Common myeloid progenitor, CD34-positive (primary cell): ENCODE data around the gene TBC1D3B.
"Not testable (repeated sequence)": the region's sequence is repeated elsewhere in the genome, so short reads cannot be mapped to it uniquely, and the experiment has no call there.

Source experiments
- CTCF ChIA-PET: fragments of 350-600 bp; sonication (Branson Sonifier 250); formaldehyde crosslinking; loops from one replicate; lab custom pipeline; 2021; ENCODE audit warnings: antibody characterized with exemption; lab: Charles Lee
- POLR2A ChIA-PET: fragments of 350-600 bp; sonication (Branson Sonifier 250); formaldehyde crosslinking; loops from one replicate; lab custom pipeline; 2021; ENCODE audit warnings: antibody characterized with exemption; lab: Charles Lee
- DNase-seq, 3 donors: peaks; one replicate each; pipeline versions ENCODE4 v3.0.0 to v3.0.0-alpha.2; 2013
- H3K27ac ChIP-seq, 2 experiments: 1 replicate in 1 of 2; 2 replicates in 1 of 2; pipeline ENCODE4 v1.7.0; 2013; ENCODE audit warnings: inconsistent platforms in 2 of 2, low read length in 2 of 2, mild to moderate bottlenecking in 2 of 2, low read depth in 1 of 2, moderate library complexity in 1 of 2; ENCODE audit not compliant: severe bottlenecking in 2 of 2, insufficient read depth in 1 of 2, poor library complexity in 1 of 2
- H3K27me3 ChIP-seq, 5 experiments: replicated peaks in 2 of 5; 1 replicate in 3 of 5; 2 replicates in 2 of 5; pipeline versions ENCODE4 v1.6.1 to v1.7.0; 2013; ENCODE audit warnings: low read length in 4 of 5, mild to moderate bottlenecking in 2 of 5, moderate library complexity in 2 of 5, inconsistent platforms in 1 of 5; ENCODE audit not compliant: insufficient read depth in 5 of 5, control insufficient read depth in 4 of 5
- H3K36me3 ChIP-seq, 4 experiments: 1 replicate in 2 of 4; 2 replicates in 2 of 4; pipeline versions ENCODE4 v1.6.1 to v1.7.0; 2013; ENCODE audit warnings: low read length in 3 of 4, control low read depth in 1 of 4, mild to moderate bottlenecking in 1 of 4; ENCODE audit not compliant: control insufficient read depth in 4 of 4, insufficient read depth in 4 of 4
- H3K4me1 ChIP-seq, 4 experiments: 1 replicate in 3 of 4; 2 replicates in 1 of 4; pipeline versions ENCODE4 v1.6.1 to v1.7.1; 2013; ENCODE audit warnings: low read length in 3 of 4, mild to moderate bottlenecking in 3 of 4, control low read depth in 1 of 4, inconsistent platforms in 1 of 4, moderate library complexity in 1 of 4; ENCODE audit not compliant: control insufficient read depth in 4 of 4, insufficient read depth in 4 of 4; ENCODE audit errors: control extremely low read depth in 1 of 4
- H3K4me3 ChIP-seq, 7 experiments: 1 replicate in 4 of 7; 2 replicates in 3 of 7; pipeline versions ENCODE4 v1.5.1 to v1.7.0; 2013; ENCODE audit warnings: mild to moderate bottlenecking in 7 of 7, low read length in 6 of 7, moderate library complexity in 6 of 7, inconsistent platforms in 2 of 7, low read depth in 2 of 7, control low read depth in 1 of 7; ENCODE audit not compliant: insufficient read depth in 4 of 7, control insufficient read depth in 1 of 7; ENCODE audit errors: extremely low read depth in 1 of 7
- H3K9me3 ChIP-seq, 5 experiments: 1 replicate in 4 of 5; 2 replicates in 1 of 5; pipeline versions ENCODE4 v1.6.1 to v1.7.1; 2013; ENCODE audit warnings: low read length in 4 of 5, mild to moderate bottlenecking in 2 of 5, inconsistent platforms in 1 of 5, low read depth in 1 of 5, moderate library complexity in 1 of 5; ENCODE audit not compliant: control insufficient read depth in 4 of 5, insufficient read depth in 2 of 5; ENCODE audit errors: control extremely low read depth in 1 of 5
- WGBS: methylation state at CpG from one replicate; pipeline ENCODE4 v1.1.5; 2013; ENCODE audit not compliant: insufficient coverage; 5-methylcytosine and 5-hydroxymethylcytosine counted together

The TBC1D3B gene

DNA sequence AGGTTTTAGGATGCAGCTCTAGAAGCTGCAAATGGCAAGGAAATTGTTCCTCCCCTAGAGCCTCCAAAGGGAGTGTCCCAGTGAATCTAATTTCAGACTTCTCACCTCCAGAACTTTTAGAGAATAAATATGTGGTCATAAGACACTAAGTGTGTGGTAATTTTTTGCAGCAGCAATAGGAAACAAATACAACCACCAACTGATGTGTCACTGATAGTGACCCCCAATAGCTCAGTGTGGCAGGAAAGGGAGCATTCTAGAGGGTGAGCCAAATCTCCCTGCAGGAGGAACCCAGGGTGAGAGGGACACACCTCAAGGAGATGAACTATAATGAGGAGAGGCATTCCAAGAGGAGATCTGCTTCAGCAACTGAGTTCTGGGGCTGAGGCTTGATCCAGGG is 38.5 kb upstream of the TBC1D3B start:
- no peak overlapping the region for H3K4me3 ChIP-seq
- POLR2A ChIA-PET, result no interaction called here
- H3K4me1 ChIP-seq, result peaks cover 18 to 25% (median 20%) of the 10 kb centered on the region in 4 experiments
- H3K27me3 ChIP-seq, result no peaks in the 10 kb centered on the region
- DNase-seq, result peak in 2 of 3 donors; percentile 36 to 46
- H3K36me3 ChIP-seq, result no peaks in the 10 kb centered on the region
- CTCF ChIA-PET, result no interaction called here
- H3K9me3 ChIP-seq, result peaks cover 0 to 19% (median 15%) of the 10 kb centered on the region in 5 experiments
- H3K27ac ChIP-seq, result no peak overlapping the region

DNA sequence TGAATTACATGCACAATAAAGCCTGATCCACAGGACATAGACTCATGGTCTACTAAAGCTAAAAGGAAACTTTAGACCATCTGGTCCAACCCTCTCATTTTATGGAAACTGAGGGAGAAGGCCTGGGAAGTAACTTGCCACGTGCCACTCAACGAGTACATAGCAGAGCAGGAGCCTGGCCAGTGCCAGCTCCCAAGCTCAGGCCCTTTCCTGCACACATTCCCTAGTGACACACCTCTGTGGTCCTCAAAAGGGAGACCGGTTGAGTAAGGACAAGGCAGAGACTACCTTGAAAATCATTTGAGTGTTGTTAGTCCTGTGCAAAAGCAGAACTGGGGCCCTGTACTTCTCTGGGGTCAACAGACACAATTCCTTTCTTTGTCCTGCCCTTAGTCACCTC is 37.3 kb upstream of the TBC1D3B start:
- POLR2A ChIA-PET, result no interaction called here
- CTCF ChIA-PET, result no interaction called here
- Histone ChIP-seq H3K36me3 (no peaks in the 10 kb centered on the region), H3K4me1 (peaks cover 18 to 29% (median 22%) of the 10 kb centered on the region in 4 experiments), H3K27ac (no peak overlapping the region), H3K9me3 (peaks cover 0 to 9% (median 8%) of the 10 kb centered on the region in 5 experiments), H3K4me3 (no peak overlapping the region), H3K27me3 (no peaks in the 10 kb centered on the region)
- DNase-seq, result no peak
- WGBS, result 98% methylated on average over 3 of the region's 3 CpGs

- no peak overlapping the region for H3K4me3 ChIP-seq
- H3K27ac ChIP-seq, result no peak overlapping the region
- H3K4me1 ChIP-seq, result peaks cover 18 to 29% (median 22%) of the 10 kb centered on the region in 4 experiments
- no peak for DNase-seq
- H3K27me3 ChIP-seq, result no peaks in the 10 kb centered on the region
- H3K36me3 ChIP-seq, result no peaks in the 10 kb centered on the region
- peaks cover 0 to 2% (median under 1%) of the 10 kb centered on the region in 5 experiments for H3K9me3 ChIP-seq
- WGBS, result 100% methylated on average over 2 of the region's 3 CpGs
- ChIA-PET POLR2A (no interaction called here), CTCF (no interaction called here)
These were observed 36.5 kb upstream of the TBC1D3B start for GRCh38 chr17:36212966-36213365.

- WGBS, result 85% methylated on average over 4 of the region's 4 CpGs
- ChIA-PET POLR2A (no interaction called here), CTCF (no interaction called here)
- Histone ChIP-seq H3K4me3 (no peak overlapping the region), H3K4me1 (peaks cover 18 to 29% (median 22%) of the 10 kb centered on the region in 4 experiments), H3K9me3 (no peaks in the 10 kb centered on the region), H3K36me3 (no peaks in the 10 kb centered on the region), H3K27me3 (no peaks in the 10 kb centered on the region), H3K27ac (no peak overlapping the region)
- DNase-seq, result no peak
These were observed 35.8 kb upstream of the TBC1D3B start for GRCh38 chr17:36212272-36212605.

DNA sequence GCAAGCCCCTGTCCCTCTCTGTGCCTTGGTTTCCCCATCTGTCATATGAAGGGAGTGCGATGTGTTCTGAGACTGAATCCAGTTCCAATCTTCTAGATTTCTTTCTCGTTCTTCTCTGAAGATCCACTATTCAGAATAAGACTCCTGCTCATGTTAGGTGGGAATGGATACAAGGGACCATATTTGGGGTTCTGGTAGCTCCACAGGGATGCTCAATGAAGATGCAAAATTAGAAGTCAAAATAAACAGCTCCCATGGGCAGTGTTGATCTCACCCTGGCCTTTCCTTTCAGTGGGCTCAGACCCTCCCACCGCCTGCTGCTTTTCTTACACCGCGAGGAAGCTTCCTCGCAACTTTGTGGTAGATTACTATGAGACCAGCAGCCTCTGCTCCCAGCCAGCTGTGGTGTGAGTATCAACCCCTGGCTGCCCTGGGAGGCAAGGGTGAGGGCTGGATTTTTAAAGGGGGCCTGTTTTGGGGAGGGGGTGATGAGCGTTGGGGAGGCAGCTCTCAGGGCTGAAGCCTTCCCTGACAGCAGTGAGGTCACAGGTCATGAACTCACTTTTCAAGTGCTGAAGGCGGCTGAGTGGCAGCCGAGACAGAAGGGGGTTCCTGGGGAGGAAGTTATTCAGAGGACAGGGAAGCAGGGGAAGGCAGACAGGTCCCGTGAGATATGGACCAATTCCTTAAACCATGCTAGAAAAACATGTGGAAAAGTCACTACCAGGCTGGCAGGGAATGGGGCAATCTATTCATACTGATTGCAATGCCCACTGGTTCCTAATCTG is 35.2 kb upstream of the TBC1D3B start:
- H3K4me1 ChIP-seq, result peaks cover 18 to 29% (median 22%) of the 10 kb centered on the region in 4 experiments
- H3K4me3 ChIP-seq, H3K9me3 ChIP-seq, H3K36me3 ChIP-seq, CTCF ChIA-PET, H3K27ac ChIP-seq, H3K27me3 ChIP-seq: not testable (repeated sequence)
- WGBS, result 47% methylated on average over 5 of the region's 10 CpGs
- POLR2A ChIA-PET, result interaction anchor here (1.2 kb wide), 1 partner anchor 22 kb away, joined by 3 read pairs; no protein-coding TSS in a partner anchor
- DNase-seq, result peak in 1 of 3 donors; percentile 51

GRCh38 chr17:36210439-36211211 is 34.2 kb upstream of the TBC1D3B start, which contains the start of gene CCL4L2:
TSS of gene CCL4L2 (plus strand) at chr17:36211063.
- POLR2A ChIA-PET, result interaction anchor here (1.2 kb wide), 1 partner anchor 21 kb away, joined by 3 read pairs; no protein-coding TSS in a partner anchor

DNA sequence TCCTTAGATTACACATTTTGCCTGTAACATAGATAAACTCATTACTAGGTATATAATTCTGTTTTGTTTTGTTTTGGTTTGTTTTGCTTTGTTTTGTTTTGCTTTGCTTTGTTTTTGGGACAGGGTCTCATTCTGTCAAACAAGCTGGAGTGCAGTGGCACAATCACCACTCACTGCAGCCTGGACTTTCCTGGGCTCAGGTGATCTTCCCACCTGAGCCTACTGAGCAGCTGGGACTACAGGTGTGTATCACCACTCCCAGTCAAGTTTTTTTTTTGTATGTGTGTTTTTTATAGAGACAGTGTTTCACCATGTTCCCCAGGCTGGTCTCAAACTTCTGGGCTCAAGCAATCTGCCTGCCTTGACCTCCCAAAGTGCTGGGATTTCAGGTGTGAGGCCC is 33.1 kb upstream of the TBC1D3B start:
- no peak for DNase-seq
- H3K36me3 ChIP-seq, result no peaks in the 10 kb centered on the region
- POLR2A ChIA-PET, result no interaction called here
- CTCF ChIA-PET, result no interaction called here
- H3K27me3 ChIP-seq, result no peaks in the 10 kb centered on the region
- H3K4me1 ChIP-seq, result peaks cover 12 to 34% (median 19%) of the 10 kb centered on the region in 4 experiments
- no peak overlapping the region for H3K4me3 ChIP-seq
- H3K27ac ChIP-seq, result no peak overlapping the region
- H3K9me3 ChIP-seq, result no peaks in the 10 kb centered on the region

More at GRCh38 chr17:36210439-36211211, 34.2 kb upstream of the TBC1D3B start, which contains the start of gene CCL4L2:
- DNase-seq, result peak in 2 of 3 donors; percentile 65 to 75
- H3K4me3 ChIP-seq, H3K27ac ChIP-seq, CTCF ChIA-PET, H3K27me3 ChIP-seq, H3K9me3 ChIP-seq, H3K36me3 ChIP-seq: not testable (repeated sequence)
- H3K4me1 ChIP-seq, result peaks cover 19 to 31% (median 22%) of the 10 kb centered on the region in 4 experiments
- WGBS, result 39% methylated on average over 7 of the region's 7 CpGs
